OCI-LY3 (cell line): ENCODE data around the gene PRR35.

ENCODE experiments used
- EZH2phosphoT487 ChIP-seq: fragments of 200-600 bp; shearing (Covaris generic); IDR thresholded peaks from 2 replicates; pipeline ENCODE4 v1.6.1; 2018; ENCODE audit warnings: antibody characterized with exemption, mixed run types, low read depth
- TF ChIP-seq, protein P1 (sequence below): fragments of 200-600, 300-600 bp; sonication (generic); IDR thresholded peaks from 2 replicates; pipeline ENCODE4 v1.5.1; 2014; ENCODE audit warnings: antibody characterized with exemption, low read length, low read depth

DNA sequence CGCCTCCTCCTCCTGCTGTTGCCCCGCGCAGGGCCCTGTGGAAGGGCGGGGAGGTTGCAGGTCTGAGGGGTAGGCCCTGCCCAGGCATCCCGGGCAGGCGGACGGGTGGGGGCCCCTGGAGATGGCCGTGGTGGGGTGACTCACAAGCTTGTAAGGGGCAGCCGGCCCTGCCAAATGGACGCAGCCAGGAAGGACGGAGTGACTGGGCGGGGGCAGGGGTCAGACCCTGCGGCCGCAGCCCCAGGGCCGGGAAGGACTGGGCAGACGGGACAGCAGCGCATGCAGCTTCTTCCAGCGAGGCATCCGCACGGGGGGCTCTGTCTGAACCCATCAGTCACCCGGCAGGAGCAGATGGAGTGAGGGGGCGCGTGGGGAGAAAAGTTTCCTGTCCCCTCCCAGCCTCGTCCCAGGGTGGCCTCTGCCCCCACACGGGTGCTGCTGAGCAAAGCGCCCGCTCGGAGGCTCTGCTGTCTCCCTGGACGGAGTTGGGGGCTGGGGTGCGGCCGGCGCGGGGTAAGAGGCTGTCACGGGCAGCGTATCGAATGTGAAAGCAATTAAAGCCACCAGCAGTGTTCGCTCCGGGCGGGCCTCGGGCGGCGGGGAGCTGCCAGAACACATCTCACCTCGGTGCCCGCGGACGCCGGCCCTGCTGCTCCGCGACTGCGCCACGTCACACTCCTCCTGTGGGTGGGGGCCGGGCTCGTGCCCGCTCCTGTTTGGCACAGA is 5.4 kb upstream of the PRR35 start:
- no peak for TF ChIP-seq EZH2phosphoT487
- TF ChIP-seq, protein P1, sequence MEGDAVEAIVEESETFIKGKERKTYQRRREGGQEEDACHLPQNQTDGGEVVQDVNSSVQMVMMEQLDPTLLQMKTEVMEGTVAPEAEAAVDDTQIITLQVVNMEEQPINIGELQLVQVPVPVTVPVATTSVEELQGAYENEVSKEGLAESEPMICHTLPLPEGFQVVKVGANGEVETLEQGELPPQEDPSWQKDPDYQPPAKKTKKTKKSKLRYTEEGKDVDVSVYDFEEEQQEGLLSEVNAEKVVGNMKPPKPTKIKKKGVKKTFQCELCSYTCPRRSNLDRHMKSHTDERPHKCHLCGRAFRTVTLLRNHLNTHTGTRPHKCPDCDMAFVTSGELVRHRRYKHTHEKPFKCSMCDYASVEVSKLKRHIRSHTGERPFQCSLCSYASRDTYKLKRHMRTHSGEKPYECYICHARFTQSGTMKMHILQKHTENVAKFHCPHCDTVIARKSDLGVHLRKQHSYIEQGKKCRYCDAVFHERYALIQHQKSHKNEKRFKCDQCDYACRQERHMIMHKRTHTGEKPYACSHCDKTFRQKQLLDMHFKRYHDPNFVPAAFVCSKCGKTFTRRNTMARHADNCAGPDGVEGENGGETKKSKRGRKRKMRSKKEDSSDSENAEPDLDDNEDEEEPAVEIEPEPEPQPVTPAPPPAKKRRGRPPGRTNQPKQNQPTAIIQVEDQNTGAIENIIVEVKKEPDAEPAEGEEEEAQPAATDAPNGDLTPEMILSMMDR, result no peak
